ENCODE data around the gene FRY.

FRY gene

DNA sequence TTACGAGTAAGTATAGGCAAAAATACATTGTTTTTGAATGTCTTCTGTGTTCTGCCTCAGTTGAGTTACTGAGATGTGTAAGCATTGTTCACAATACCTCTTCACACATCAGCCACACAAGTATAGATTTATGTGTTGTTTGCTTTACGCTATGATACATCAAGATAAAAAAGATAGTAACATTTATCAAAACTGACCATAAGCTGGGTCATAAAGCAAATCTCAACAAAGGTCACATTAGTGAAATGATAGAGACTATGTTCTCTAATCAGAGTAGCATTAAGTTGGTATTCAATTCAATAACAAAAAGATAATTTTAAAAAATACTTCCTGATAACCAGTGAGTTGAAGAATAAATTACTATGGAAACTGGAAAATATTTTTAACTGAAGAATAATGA lies 156.1 kb downstream of the FRY start:
- TF ChIP-seq, protein P1, sequence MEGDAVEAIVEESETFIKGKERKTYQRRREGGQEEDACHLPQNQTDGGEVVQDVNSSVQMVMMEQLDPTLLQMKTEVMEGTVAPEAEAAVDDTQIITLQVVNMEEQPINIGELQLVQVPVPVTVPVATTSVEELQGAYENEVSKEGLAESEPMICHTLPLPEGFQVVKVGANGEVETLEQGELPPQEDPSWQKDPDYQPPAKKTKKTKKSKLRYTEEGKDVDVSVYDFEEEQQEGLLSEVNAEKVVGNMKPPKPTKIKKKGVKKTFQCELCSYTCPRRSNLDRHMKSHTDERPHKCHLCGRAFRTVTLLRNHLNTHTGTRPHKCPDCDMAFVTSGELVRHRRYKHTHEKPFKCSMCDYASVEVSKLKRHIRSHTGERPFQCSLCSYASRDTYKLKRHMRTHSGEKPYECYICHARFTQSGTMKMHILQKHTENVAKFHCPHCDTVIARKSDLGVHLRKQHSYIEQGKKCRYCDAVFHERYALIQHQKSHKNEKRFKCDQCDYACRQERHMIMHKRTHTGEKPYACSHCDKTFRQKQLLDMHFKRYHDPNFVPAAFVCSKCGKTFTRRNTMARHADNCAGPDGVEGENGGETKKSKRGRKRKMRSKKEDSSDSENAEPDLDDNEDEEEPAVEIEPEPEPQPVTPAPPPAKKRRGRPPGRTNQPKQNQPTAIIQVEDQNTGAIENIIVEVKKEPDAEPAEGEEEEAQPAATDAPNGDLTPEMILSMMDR (IDR thresholded peaks at IDR 0.05) = no peak

DNA sequence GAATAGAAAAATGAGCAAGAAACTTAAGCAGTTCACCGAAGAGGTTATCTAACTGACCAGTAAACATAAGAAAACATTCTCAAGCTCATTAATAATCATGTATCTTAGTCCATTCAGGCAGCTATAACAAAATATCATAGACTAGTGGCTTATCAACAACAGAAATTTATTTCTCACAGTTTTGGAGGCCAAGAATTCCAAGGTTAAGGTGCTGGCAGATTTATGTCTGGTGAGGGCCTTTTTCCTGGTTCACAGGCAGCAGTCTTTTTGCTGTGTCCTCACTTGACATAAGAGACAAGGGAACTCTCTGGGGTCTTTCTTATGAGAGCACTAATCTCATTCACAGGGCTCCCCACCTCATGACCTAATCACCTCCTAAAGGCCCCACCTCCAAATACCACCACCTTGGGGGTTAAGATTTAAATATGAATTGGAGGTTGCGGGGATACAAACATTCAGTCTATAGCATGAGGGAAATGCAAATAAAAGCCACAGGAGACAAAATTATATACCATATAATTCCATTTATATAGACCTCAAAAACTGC lies 160.0 kb downstream of the FRY start:
- TF ChIP-seq, protein P1 (IDR thresholded peaks at IDR 0.05) = no peak

DNA sequence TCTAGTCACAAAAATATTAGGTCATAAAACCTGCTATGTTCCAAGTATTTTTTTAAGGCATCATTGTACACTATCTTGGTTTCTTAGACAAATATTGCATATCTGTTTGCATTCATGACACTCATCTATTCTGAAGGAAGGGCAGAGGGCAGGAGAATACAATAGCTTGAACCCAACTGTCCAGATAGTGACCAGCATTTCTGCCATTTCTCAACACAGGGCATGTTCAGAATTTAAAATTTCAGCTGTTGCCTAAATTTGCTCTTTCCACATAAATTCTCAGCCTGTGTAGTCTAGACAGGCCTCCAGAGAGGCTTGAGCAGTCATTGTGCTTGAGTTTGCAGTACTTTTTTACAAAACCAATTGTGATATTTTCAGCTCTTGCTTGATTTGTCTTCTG lies 164.1 kb downstream of the FRY start:
- TF ChIP-seq, protein P1 (IDR thresholded peaks at IDR 0.05) = no peak

DNA sequence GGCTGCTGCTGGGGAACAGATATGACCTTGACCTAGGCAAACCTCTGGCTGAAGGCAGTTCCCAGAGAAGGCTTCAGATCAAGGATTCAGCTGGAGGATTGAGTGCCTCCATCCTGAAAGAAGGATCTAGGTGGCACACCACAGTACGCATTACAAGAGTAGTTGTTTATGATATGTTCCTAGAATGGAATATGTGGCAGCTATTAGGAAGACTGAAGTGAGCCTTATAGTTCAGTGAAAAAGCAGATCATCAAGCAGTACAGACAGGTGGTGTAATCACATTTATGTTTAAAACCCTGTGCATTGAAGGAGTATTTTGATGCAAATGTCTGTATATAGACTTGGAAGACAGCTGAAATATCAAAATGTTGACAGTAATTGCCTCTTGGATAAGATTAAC lies 167.6 kb downstream of the FRY start:
- TF ChIP-seq, protein P1 (IDR thresholded peaks at IDR 0.05) = no peak

DNA sequence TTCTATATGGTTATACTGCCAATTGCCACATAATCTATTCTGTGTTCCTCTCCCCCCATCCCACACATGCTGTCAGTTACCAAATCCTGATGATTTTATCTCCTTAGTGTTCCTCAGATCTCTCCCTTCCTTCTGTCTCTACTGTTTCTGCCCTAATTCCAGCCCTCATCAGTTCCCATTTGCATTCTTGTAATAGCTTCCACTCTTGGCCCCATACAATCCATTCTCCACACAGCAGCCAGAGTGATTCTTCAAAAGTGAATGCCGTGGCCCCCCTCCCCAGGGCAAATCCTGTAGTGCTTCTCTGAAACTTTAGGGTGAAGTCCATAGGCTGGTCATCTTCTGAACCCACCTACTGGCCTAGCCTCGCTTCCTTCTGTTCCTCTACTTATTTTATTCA lies 169.2 kb downstream of the FRY start:
- TF ChIP-seq, protein P1 (IDR thresholded peaks at IDR 0.05) = no peak

DNA sequence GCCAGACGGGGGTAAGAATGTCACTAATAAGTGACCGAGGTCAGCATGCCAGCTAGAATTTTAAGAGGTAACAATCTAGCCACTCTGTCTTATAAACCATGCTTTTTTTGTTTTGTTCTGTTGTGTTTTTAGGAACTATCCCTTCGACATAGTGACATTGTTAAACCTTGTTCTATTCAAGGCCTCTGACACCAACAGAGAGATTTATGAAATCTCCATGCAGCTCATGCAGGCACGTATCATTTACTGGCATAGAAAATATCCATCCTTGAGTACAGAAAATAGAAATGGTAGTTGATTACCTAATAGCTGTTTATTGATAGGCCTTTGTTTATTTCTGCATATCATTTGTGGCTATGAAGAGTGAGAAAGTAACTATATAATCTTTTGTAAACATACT lies 170.2 kb downstream of the FRY start:
- TF ChIP-seq, protein P1 (IDR thresholded peaks at IDR 0.05) = no peak

DNA sequence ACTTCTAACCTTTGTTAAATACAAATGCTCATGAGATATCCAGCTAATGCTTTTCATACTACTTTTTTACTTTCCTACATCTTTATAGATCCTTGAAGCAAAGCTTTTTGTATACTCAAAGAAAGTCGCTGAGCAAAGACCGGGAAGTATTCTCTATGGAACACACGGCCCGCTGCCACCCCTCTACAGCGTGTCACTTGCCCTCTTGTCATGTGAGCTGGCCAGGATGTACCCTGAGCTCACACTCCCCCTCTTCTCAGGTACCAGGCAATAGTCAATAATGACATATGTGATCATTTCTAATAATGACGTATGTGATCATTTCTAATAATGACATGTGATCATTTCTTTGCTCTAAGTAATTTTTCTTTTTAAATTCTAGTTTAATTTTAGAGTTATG lies 170.7 kb downstream of the FRY start:
- TF ChIP-seq, protein P1 (IDR thresholded peaks at IDR 0.05) = no peak

DNA sequence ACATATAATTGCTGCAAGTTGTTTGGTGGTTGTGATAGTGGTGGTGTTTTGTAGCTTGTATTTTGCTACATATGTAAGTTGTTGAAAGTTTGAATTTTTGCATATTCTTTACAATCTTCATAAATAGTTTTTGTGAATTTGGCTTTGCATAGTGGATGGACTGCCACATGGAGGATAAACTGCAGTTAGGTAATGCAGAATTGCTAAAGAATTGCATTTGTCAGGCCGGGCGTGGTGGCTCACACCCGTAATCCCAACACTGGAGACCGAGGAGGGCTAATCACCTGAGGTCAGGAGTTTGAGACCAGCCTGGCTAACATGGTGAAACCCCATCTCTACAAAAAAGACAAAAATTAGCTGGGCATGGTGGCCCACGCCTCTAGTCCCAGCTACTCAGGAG lies 171.6 kb downstream of the FRY start:
- TF ChIP-seq, protein P1 (IDR thresholded peaks at IDR 0.05) = no peak

Data from LNCAP (cell line).